Nephron progenitor cell (in vitro differentiated cells): ENCODE results near the gene MTR.
A peak's percentile ranks its signal among the peaks of the same experiment; 100 is the strongest.

ENCODE experiments used
- DNase-seq: peaks from one replicate; pipeline ENCODE4 v3.0.0; 2021
- H3K27ac Mint-ChIP-seq: 2 replicates; pipeline ENCODE4 v1.8.0; 2021; ENCODE audit warnings: mild to moderate bottlenecking, moderate library complexity, mixed read lengths
- H3K27me3 Mint-ChIP-seq: 2 replicates; pipeline ENCODE4 v1.8.0; 2021; ENCODE audit warnings: mild to moderate bottlenecking, low read depth, mixed read lengths; ENCODE audit not compliant: poor library complexity
- H3K36me3 Mint-ChIP-seq: 2 replicates; pipeline ENCODE4 v1.8.0; 2021; ENCODE audit warnings: low read depth, mixed read lengths
- H3K4me1 Mint-ChIP-seq: 2 replicates; pipeline ENCODE4 v1.8.0; 2021; ENCODE audit warnings: mixed read lengths
- H3K4me3 Mint-ChIP-seq: 2 replicates; pipeline ENCODE4 v1.8.0; 2021; ENCODE audit warnings: mild to moderate bottlenecking, moderate library complexity, mixed read lengths
- H3K9me3 Mint-ChIP-seq: 2 replicates; pipeline ENCODE4 v1.8.0; 2021; ENCODE audit warnings: mild to moderate bottlenecking, moderate library complexity, mixed read lengths
- TF ChIP-seq, protein P1 (sequence below): fragments of 200-600 bp; sonication (generic); IDR thresholded peaks from 2 replicates; pipeline ENCODE4 v1.5.0; 2021; ENCODE audit warnings: antibody characterized with exemption

MTR gene

GRCh38 chr1:236845830-236846229 is 50.7 kb downstream of the MTR start:
- H3K4me3 Mint-ChIP-seq = no peak overlapping the region

GRCh38 chr1:236848274-236848923 is 53.3 kb downstream of the MTR start:
- H3K9me3 Mint-ChIP-seq = no peaks in the 10 kb centered on the region
- TF ChIP-seq, protein P1, sequence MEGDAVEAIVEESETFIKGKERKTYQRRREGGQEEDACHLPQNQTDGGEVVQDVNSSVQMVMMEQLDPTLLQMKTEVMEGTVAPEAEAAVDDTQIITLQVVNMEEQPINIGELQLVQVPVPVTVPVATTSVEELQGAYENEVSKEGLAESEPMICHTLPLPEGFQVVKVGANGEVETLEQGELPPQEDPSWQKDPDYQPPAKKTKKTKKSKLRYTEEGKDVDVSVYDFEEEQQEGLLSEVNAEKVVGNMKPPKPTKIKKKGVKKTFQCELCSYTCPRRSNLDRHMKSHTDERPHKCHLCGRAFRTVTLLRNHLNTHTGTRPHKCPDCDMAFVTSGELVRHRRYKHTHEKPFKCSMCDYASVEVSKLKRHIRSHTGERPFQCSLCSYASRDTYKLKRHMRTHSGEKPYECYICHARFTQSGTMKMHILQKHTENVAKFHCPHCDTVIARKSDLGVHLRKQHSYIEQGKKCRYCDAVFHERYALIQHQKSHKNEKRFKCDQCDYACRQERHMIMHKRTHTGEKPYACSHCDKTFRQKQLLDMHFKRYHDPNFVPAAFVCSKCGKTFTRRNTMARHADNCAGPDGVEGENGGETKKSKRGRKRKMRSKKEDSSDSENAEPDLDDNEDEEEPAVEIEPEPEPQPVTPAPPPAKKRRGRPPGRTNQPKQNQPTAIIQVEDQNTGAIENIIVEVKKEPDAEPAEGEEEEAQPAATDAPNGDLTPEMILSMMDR = no peak
- H3K4me3 Mint-ChIP-seq = no peak overlapping the region
- peaks cover 59% of the 10 kb centered on the region for H3K36me3 Mint-ChIP-seq
- DNase-seq = no peak
- H3K27me3 Mint-ChIP-seq = no peaks in the 10 kb centered on the region
- H3K4me1 Mint-ChIP-seq = no peaks in the 10 kb centered on the region
- H3K27ac Mint-ChIP-seq = peak overlapping the region; percentile 11

More at GRCh38 chr1:236845830-236846229, 50.7 kb downstream of the MTR start:
- Mint-ChIP-seq H3K9me3 (no peaks in the 10 kb centered on the region), H3K27me3 (no peaks in the 10 kb centered on the region), H3K36me3 (peaks cover 56% of the 10 kb centered on the region), H3K4me1 (no peaks in the 10 kb centered on the region), H3K27ac (no peak overlapping the region)
- no peak for DNase-seq
- TF ChIP-seq, protein P1 = no peak

GRCh38 chr1:236850077-236850979 is 55.2 kb downstream of the MTR start:
- no peaks in the 10 kb centered on the region for H3K4me1 Mint-ChIP-seq
- H3K9me3 Mint-ChIP-seq = no peaks in the 10 kb centered on the region
- H3K36me3 Mint-ChIP-seq = peaks cover 78% of the 10 kb centered on the region
- TF ChIP-seq, protein P1 = no peak
- H3K27me3 Mint-ChIP-seq = no peaks in the 10 kb centered on the region
- no peak for DNase-seq
- H3K27ac Mint-ChIP-seq = no peak overlapping the region
- no peak overlapping the region for H3K4me3 Mint-ChIP-seq

GRCh38 chr1:236851871-236852270 is 56.8 kb downstream of the MTR start:
- Mint-ChIP-seq H3K4me3 (no peak overlapping the region), H3K9me3 (no peaks in the 10 kb centered on the region), H3K27ac (no peak overlapping the region), H3K36me3 (peaks cover 89% of the 10 kb centered on the region), H3K4me1 (no peaks in the 10 kb centered on the region), H3K27me3 (no peaks in the 10 kb centered on the region)
- no peak for DNase-seq
- TF ChIP-seq, protein P1 = no peak

DNA sequence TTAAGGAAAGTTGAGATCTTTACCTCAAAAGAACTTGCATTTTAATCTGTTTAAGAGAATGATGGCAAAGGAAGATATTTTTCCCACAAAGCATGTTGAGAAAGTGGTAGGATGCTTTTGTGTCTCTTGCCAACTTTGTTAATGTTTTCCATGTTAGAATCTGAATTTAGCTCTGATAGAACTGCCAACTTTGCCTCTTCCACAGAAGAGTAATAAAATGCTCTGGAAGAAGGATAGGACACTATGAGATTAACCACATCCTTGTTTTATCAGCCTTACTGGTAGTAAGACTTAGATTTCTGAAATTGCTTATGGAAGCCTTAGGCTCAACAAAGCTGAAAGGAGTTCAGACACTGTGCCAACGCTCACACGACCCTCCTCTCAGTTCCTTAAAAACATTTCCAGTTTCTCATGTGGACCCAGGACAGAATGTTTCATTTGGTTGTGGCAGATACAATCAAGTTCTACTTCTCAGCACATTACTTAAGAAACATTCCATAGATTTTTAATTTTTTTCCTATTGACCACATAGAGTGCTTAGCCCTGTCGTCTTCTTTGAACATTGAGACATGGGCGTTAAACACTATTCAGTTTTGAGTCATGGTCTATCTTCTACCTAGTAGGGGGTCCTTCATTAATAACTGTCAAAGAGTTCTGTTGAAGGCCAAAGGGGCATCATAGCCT is 59.0 kb downstream of the MTR start:
- Mint-ChIP-seq H3K27me3 (no peaks in the 10 kb centered on the region), H3K27ac (no peak overlapping the region), H3K4me3 (no peak overlapping the region), H3K36me3 (peaks cover 91% of the 10 kb centered on the region), H3K9me3 (no peaks in the 10 kb centered on the region), H3K4me1 (no peaks in the 10 kb centered on the region)
- TF ChIP-seq, protein P1 = no peak
- no peak for DNase-seq
